H1 (cell line): ENCODE measurements around the gene ADARB2. TPM values are rescaled to one million over a fixed set of nuclear protein-coding genes. Genes with fewer than 3 reads are reported as not detected.

Experiments
- CTCF ChIA-PET: fragments of 300-600 bp; sonication (Branson Sonifier 250); formaldehyde crosslinking; loops from one replicate; lab custom pipeline; 2021; ENCODE audit not compliant: partially characterized antibody; lab: Charles Lee
- POLR2A ChIA-PET: fragments of 300-600 bp; sonication (Branson Sonifier 250); formaldehyde crosslinking; loops from one replicate; lab custom pipeline; 2021; ENCODE audit warnings: inconsistent platforms; ENCODE audit not compliant: partially characterized antibody; lab: Charles Lee
- DNase-seq, 2 experiments: peaks; one replicate each; pipeline versions ENCODE4 v3.0.0 to v3.0.0-alpha.2; 2010 to 2022; ENCODE audit warnings: low spot score in 2 of 2, low read depth in 1 of 2, mixed read lengths in 1 of 2
- FAIRE-seq: peaks from 2 replicates; lab custom pipeline; 2011; peaks lifted over from hg19 to GRCh38; lab: Jason Lieb, UNC
- H2AFZ ChIP-seq: 2 replicates; pipeline ENCODE4 v1.8.1; 2012; ENCODE audit warnings: low read length, inconsistent platforms
- H2AK5ac ChIP-seq: 2 replicates; pipeline ENCODE4 v1.6.1; 2013; ENCODE audit warnings: low read depth, low read length
- H2BK120ac ChIP-seq: replicated peaks from 2 replicates; pipeline ENCODE3; 2013; ENCODE audit warnings: low read depth, low read length, inconsistent platforms
- H2BK12ac ChIP-seq: 2 replicates; pipeline ENCODE4 v1.6.1; 2013; ENCODE audit warnings: low read depth, low read length
- H2BK15ac ChIP-seq: 2 replicates; pipeline ENCODE4 v1.6.1; 2013; ENCODE audit warnings: low read length
- H2BK20ac ChIP-seq: 2 replicates; pipeline ENCODE4 v1.6.1; 2013; ENCODE audit warnings: low read length
- H2BK5ac ChIP-seq: 2 replicates; pipeline ENCODE4 v1.6.1; 2013; ENCODE audit warnings: low read depth, low read length
- H3K14ac ChIP-seq: 2 replicates; pipeline ENCODE4 v1.6.1; 2013; ENCODE audit warnings: inconsistent platforms; ENCODE audit not compliant: insufficient read length
- H3K18ac ChIP-seq: 2 replicates; pipeline ENCODE4 v1.6.1; 2013; ENCODE audit warnings: low read length; ENCODE audit errors: extremely low read depth
- H3K23ac ChIP-seq: 2 replicates; pipeline ENCODE4 v1.6.1; 2013; ENCODE audit warnings: inconsistent platforms; ENCODE audit not compliant: insufficient read length
- H3K23me2 ChIP-seq: 2 replicates; pipeline ENCODE4 v1.6.1; 2013; ENCODE audit warnings: low read depth, low read length
- H3K27ac ChIP-seq: 2 replicates; pipeline ENCODE4 v1.6.1; 2011; ENCODE audit warnings: low read depth, low read length, inconsistent platforms
- H3K27me3 ChIP-seq, 4 experiments: replicated peaks in 1 of 4; 1 replicate in 1 of 4; 2 replicates in 3 of 4; pipeline versions ENCODE4 v1.6.1 to v1.8.1; 2011 to 2013; ENCODE audit warnings: low read length in 3 of 4, mild to moderate bottlenecking in 3 of 4, inconsistent platforms in 2 of 4, mixed read lengths in 2 of 4, moderate library complexity in 1 of 4; ENCODE audit not compliant: control insufficient read depth in 3 of 4, insufficient read depth in 3 of 4; ENCODE audit errors: extremely low read depth in 1 of 4
- H3K36me3 ChIP-seq, 4 experiments: 2 replicates each; pipeline versions ENCODE4 v1.6.1 to v1.8.1; 2011 to 2013; ENCODE audit warnings: mild to moderate bottlenecking in 4 of 4, low read length in 3 of 4, moderate library complexity in 2 of 4, control low read depth in 1 of 4, inconsistent platforms in 1 of 4; ENCODE audit not compliant: insufficient read depth in 4 of 4, control insufficient read depth in 2 of 4
- H3K4ac ChIP-seq: replicated peaks from 2 replicates; pipeline ENCODE3; 2013; ENCODE audit warnings: low read length, low read depth, mixed read lengths, inconsistent platforms; ENCODE audit not compliant: insufficient read length
- H3K4me1 ChIP-seq, 4 experiments: replicated peaks in 1 of 4; 1 replicate in 1 of 4; 2 replicates in 3 of 4; pipeline versions ENCODE4 v1.6.1 to v1.8.1; 2011 to 2013; ENCODE audit warnings: low read length in 3 of 4, inconsistent platforms in 2 of 4, mixed read lengths in 1 of 4; ENCODE audit not compliant: insufficient read depth in 4 of 4, control insufficient read depth in 3 of 4
- H3K4me2 ChIP-seq, 2 experiments: 2 replicates each; pipeline versions ENCODE4 v1.6.1 to v1.8.1; 2011 to 2013; ENCODE audit warnings: low read depth in 2 of 2, low read length in 2 of 2, control low read depth in 1 of 2, inconsistent platforms in 1 of 2, mild to moderate bottlenecking in 1 of 2; ENCODE audit not compliant: insufficient read depth in 1 of 2
- H3K4me3 ChIP-seq, 4 experiments: fragments of 200-600, 300-600 bp in 1 of 4; sonication (generic), shearing (Covaris generic), sonication (Bioruptor Twin) in 1 of 4; 2 replicates each; pipeline versions ENCODE4 v1.5.1 to v1.8.1; 2011 to 2016; ENCODE audit warnings: low read length in 4 of 4, low read depth in 3 of 4, control low read depth in 2 of 4, inconsistent platforms in 2 of 4, mild to moderate bottlenecking in 2 of 4, mixed read lengths in 1 of 4, moderate library complexity in 1 of 4; ENCODE audit not compliant: insufficient read depth in 2 of 4; ENCODE audit errors: extremely low read depth in 1 of 4
- H3K56ac ChIP-seq: replicated peaks from 2 replicates; pipeline ENCODE3; 2013; ENCODE audit warnings: low read depth, mild to moderate bottlenecking, mixed read lengths, low read length, inconsistent platforms; ENCODE audit not compliant: insufficient read length
- H3K79me1 ChIP-seq: 2 replicates; pipeline ENCODE4 v1.6.1; 2013; ENCODE audit warnings: low read depth, low read length, control low read depth
- H3K79me2 ChIP-seq, 2 experiments: 2 replicates each; pipeline versions ENCODE4 v1.6.1 to v1.8.1; 2012 to 2013; ENCODE audit warnings: low read length in 2 of 2, mild to moderate bottlenecking in 2 of 2, inconsistent platforms in 1 of 2; ENCODE audit not compliant: insufficient read depth in 2 of 2, control insufficient read depth in 1 of 2
- H3K9ac ChIP-seq, 4 experiments: replicated peaks in 1 of 4; 1 replicate in 1 of 4; 2 replicates in 3 of 4; pipeline versions ENCODE4 v1.6.1 to v1.8.1; 2011 to 2013; ENCODE audit warnings: low read depth in 3 of 4, low read length in 3 of 4, control low read depth in 2 of 4, mild to moderate bottlenecking in 2 of 4, moderate library complexity in 2 of 4, inconsistent platforms in 1 of 4; ENCODE audit errors: extremely low read depth in 1 of 4
- H3K9me3 ChIP-seq, 2 experiments: 2 replicates each; pipeline versions ENCODE4 v1.6.1 to v1.8.1; 2012 to 2013; ENCODE audit warnings: mild to moderate bottlenecking in 2 of 2, moderate library complexity in 2 of 2, control low read depth in 1 of 2, inconsistent platforms in 1 of 2, low read depth in 1 of 2, low read length in 1 of 2, mixed read lengths in 1 of 2; ENCODE audit not compliant: insufficient read depth in 2 of 2
- H4K20me1 ChIP-seq, 2 experiments: replicated peaks in 1 of 2; 2 replicates each; pipeline versions ENCODE3 to v1.8.1; 2011 to 2013; ENCODE audit warnings: inconsistent platforms in 2 of 2, low read length in 2 of 2, mild to moderate bottlenecking in 1 of 2; ENCODE audit not compliant: insufficient read depth in 2 of 2, control insufficient read depth in 1 of 2
- H4K5ac ChIP-seq: 2 replicates; pipeline ENCODE4 v1.6.1; 2013; ENCODE audit warnings: low read length, low read depth, mixed read lengths, inconsistent platforms; ENCODE audit not compliant: insufficient read length
- H4K8ac ChIP-seq: 2 replicates; pipeline ENCODE4 v1.8.0; 2013; ENCODE audit warnings: mild to moderate bottlenecking, moderate library complexity, low read length, inconsistent platforms; ENCODE audit not compliant: insufficient read depth; ENCODE audit errors: extremely low read depth
- H4K91ac ChIP-seq: replicated peaks from 2 replicates; pipeline ENCODE3; 2013; ENCODE audit warnings: low read length, mixed read lengths, inconsistent platforms; ENCODE audit not compliant: insufficient read length
- CEBPB ChIP-seq: IDR thresholded peaks from 2 replicates; pipeline ENCODE4 v1.6.1; 2012; ENCODE audit warnings: low read depth, low read length
- CREB1 ChIP-seq: IDR thresholded peaks from 2 replicates; pipeline ENCODE4 v1.6.1; 2012; ENCODE audit warnings: inconsistent platforms
- CTBP2 ChIP-seq: IDR thresholded peaks from 2 replicates; pipeline ENCODE4 v1.7.0; 2011; ENCODE audit warnings: borderline replicate concordance, mild to moderate bottlenecking, moderate library complexity, mixed read lengths, low read length; ENCODE audit not compliant: insufficient read depth, insufficient read length
- GABPA ChIP-seq: IDR thresholded peaks from 2 replicates; pipeline ENCODE4 v1.6.1; 2011; ENCODE audit warnings: mild to moderate bottlenecking, low read length, moderate library complexity, borderline replicate concordance; ENCODE audit not compliant: insufficient read depth
- HDAC2 ChIP-seq, 2 experiments: fragments of 300-600 bp in 1 of 2; sonication (generic) in 1 of 2; IDR thresholded peaks; 2 replicates each; pipeline ENCODE4 v1.6.1; 2011 to 2012; ENCODE audit warnings: low read depth in 2 of 2, low read length in 2 of 2, mild to moderate bottlenecking in 2 of 2, moderate library complexity in 2 of 2, borderline replicate concordance in 1 of 2, inconsistent platforms in 1 of 2
- HDAC6 ChIP-seq: IDR thresholded peaks from one replicate; pipeline ENCODE4 v1.7.1; 2012; ENCODE audit warnings: low read depth, mild to moderate bottlenecking, inconsistent platforms, low read length, moderate library complexity
- KDM5A ChIP-seq: fragments of 200-600 bp; IDR thresholded peaks from 2 replicates; pipeline ENCODE4 v1.7.1; 2012; ENCODE audit warnings: mild to moderate bottlenecking, low read length, inconsistent platforms, mixed read lengths
- RAD21 ChIP-seq, 2 experiments: IDR thresholded peaks in 1 of 2; conservative IDR thresholded peaks in 1 of 2; 2 replicates each; pipeline ENCODE4 v1.6.1; 2011; ENCODE audit warnings: low read depth in 2 of 2, low read length in 2 of 2, improper control_type of control experiment in 1 of 2, inconsistent platforms in 1 of 2, mild to moderate bottlenecking in 1 of 2, moderate library complexity in 1 of 2
- RXRA ChIP-seq: IDR thresholded peaks from 2 replicates; pipeline ENCODE4 v1.6.1; 2011; ENCODE audit warnings: low read depth, mild to moderate bottlenecking, low read length, moderate library complexity; ENCODE audit not compliant: insufficient read depth
- SRF ChIP-seq: IDR thresholded peaks from 2 replicates; pipeline ENCODE4 v1.6.1; 2011; ENCODE audit warnings: mild to moderate bottlenecking, low read depth, low read length, moderate library complexity
- TAF7 ChIP-seq: optimal IDR thresholded peaks from 2 replicates; pipeline ENCODE3; 2011; ENCODE audit warnings: low read depth, mild to moderate bottlenecking, inconsistent platforms, low read length, moderate library complexity, borderline replicate concordance
- TEAD4 ChIP-seq: IDR thresholded peaks from 2 replicates; pipeline ENCODE4 v1.6.1; 2012; ENCODE audit warnings: low read depth, low read length, inconsistent platforms, mixed read lengths
- WGBS, 2 experiments: shearing (Covaris generic) in 1 of 2; methylation state at CpG; one replicate each; pipeline versions ENCODE4 v1.1.6 to v1.1.7; 2013 to 2015; ENCODE audit warnings: low lambda C conversion rate in 2 of 2, mixed read lengths in 2 of 2, inconsistent platforms in 1 of 2, low coverage in 1 of 2, missing lambda C conversion rate in 1 of 2; ENCODE audit not compliant: insufficient replicate concordance in 2 of 2, insufficient coverage in 1 of 2, insufficient read length in 1 of 2; ENCODE audit errors: extremely low coverage in 1 of 2, missing lambda C conversion rate in 1 of 2; 5-methylcytosine and 5-hydroxymethylcytosine counted together
- polyA plus RNA-seq, 7 experiments: library from polyadenylated mRNA; depleted of rRNA in 3 of 7; stranded (reverse) in 5 of 7; unstranded in 2 of 7; fragments of >200 nt in 5 of 7; fragments of 200-250 nt in 2 of 7; gene quantifications; 1 replicate in 5 of 7; 2 replicates in 1 of 7; 4 replicates in 1 of 7; pipeline versions ENCODE4 v1.2.1 to v1.2.3, GENCODE V29; 2011 to 2013; ENCODE audit warnings: missing spikeins in 2 of 7, mixed read lengths in 2 of 7
- total RNA-seq: library from RNA; stranded (reverse); fragmentation: NEBNext Ultra II Directional; extraction: Animal tissue kit (Norgen Biotek cat#: 25700); gene quantifications from 2 replicates; pipeline ENCODE4 v1.2.1, GENCODE V29; 2021
- TF ChIP-seq, protein P1 (sequence below): IDR thresholded peaks from 2 replicates; pipeline ENCODE4 v1.6.1; 2011; ENCODE audit warnings: low read length, improper control_type of control experiment

The ADARB2 gene
- total and polyA plus RNA-seq, 2 of the 8 experiments (the other 6 are each of a cell fraction or from before 2014, with no cell fraction given): 2.2 to 2.8 TPM

DNA sequence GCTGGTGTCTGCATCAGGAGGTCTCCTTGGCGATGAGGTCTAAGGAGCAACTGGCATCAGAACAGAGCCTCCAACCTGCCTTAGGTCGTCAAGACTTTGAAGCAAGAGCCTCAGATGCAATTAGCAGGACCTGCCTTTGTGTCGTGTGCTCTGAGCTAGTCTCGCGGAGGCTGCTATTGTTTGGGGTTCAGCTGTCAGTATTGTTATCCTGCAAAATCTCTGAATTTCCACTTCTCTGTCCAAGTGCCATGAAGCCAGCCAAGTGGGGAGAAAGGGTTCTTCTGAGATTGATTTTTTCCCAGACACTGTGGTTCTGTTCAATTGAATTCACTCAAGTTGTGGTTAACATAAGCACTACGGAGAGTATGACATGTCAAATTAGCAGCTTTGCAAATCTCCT is 78.7 kb downstream of the ADARB2 start:
- no peak for FAIRE-seq
- no peak overlapping the region for H3K4ac ChIP-seq
- no peaks in the 10 kb centered on the region for H3K79me1 ChIP-seq
- no peak overlapping the region for H3K4me3 ChIP-seq
- H3K9me3 ChIP-seq: no peaks in the 10 kb centered on the region
- POLR2A ChIA-PET: no interaction called here
- H2BK20ac ChIP-seq: no peak overlapping the region
- H3K14ac ChIP-seq: no peak overlapping the region
- H2BK15ac ChIP-seq: no peak overlapping the region
- WGBS, 2 experiments: 83% methylated on average over 6 of the region's 6 CpGs; no CpG with 5 or more reads in 1 of the 2 experiments
- no peak overlapping the region for H2AK5ac ChIP-seq
- no peak overlapping the region for H3K9ac ChIP-seq
- H3K56ac ChIP-seq: no peak overlapping the region
- no peaks in the 10 kb centered on the region for H3K79me2 ChIP-seq
- no peak for DNase-seq
- peaks cover 0 to 5% (median 2%) of the 10 kb centered on the region in 4 experiments; a peak in 3 of 7 replicates for H3K4me1 ChIP-seq
- H3K27me3 ChIP-seq: no peaks in the 10 kb centered on the region
- H3K23ac ChIP-seq: no peak overlapping the region
- H3K36me3 ChIP-seq: no peaks in the 10 kb centered on the region
- no peak overlapping the region for H2AFZ ChIP-seq
- no peak overlapping the region for H2BK120ac ChIP-seq
- CTCF ChIA-PET: interaction anchor here (0.6 to 1.1 kb wide), 4 partner anchors 21 to 290 kb away, joined by 3 to 5 read pairs (median 3); no protein-coding TSS in a partner anchor
- H4K5ac ChIP-seq: no peak overlapping the region
- no peak overlapping the region for H3K27ac ChIP-seq
- no peak overlapping the region for H3K4me2 ChIP-seq
- peaks cover 0 to 2% of the 10 kb centered on the region in 2 experiments for H4K20me1 ChIP-seq
- H4K8ac ChIP-seq: no peak overlapping the region
- no peak overlapping the region for H2BK5ac ChIP-seq
- H4K91ac ChIP-seq: no peak overlapping the region
- H3K18ac ChIP-seq: no peak overlapping the region
- H2BK12ac ChIP-seq: no peak overlapping the region
- H3K23me2 ChIP-seq: no peaks in the 10 kb centered on the region
- no peak for TF ChIP-seq SRF
- no peak for TF ChIP-seq CTBP2
- TF ChIP-seq HDAC6: no peak
- TF ChIP-seq HDAC2 (IDR thresholded peaks at IDR 0.05; ENCODE audit: borderline replicate concordance in 1 of 2, low read depth in 2 of 2, low read length in 2 of 2): no peak
- TF ChIP-seq TEAD4: no peak
- no peak for TF ChIP-seq GABPA
- TF ChIP-seq TAF7: no peak
- no peak for TF ChIP-seq RAD21 (IDR thresholded peaks at IDR 0.05 in 1 of 2, conservative IDR thresholded peaks at IDR 0.05 in 1 of 2; ENCODE audit: low read depth in 2 of 2, low read length in 2 of 2)
- TF ChIP-seq CREB1: no peak
- TF ChIP-seq KDM5A: no peak
- TF ChIP-seq, protein P1, sequence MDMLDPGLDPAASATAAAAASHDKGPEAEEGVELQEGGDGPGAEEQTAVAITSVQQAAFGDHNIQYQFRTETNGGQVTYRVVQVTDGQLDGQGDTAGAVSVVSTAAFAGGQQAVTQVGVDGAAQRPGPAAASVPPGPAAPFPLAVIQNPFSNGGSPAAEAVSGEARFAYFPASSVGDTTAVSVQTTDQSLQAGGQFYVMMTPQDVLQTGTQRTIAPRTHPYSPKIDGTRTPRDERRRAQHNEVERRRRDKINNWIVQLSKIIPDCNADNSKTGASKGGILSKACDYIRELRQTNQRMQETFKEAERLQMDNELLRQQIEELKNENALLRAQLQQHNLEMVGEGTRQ: no peak
- TF ChIP-seq RXRA: no peak
- no peak for TF ChIP-seq CEBPB
